Neural crest cell (in vitro differentiated cells): ENCODE results near the gene SUPT20HL1. TPM values are rescaled to one million over a fixed set of nuclear protein-coding genes. Genes with fewer than 3 reads are reported as not detected.
"Not testable (repeated sequence)": the region's sequence is repeated elsewhere in the genome, so short reads cannot be mapped to it uniquely, and the experiment has no call there.

ENCODE experiments used
- DNase-seq: peaks from one replicate; pipeline ENCODE4 v3.0.0; 2021; ENCODE audit warnings: low read depth, mixed read lengths, low spot score
- H3K27ac Mint-ChIP-seq: one replicate; pipeline ENCODE4 v1.8.0; 2021; ENCODE audit warnings: mild to moderate bottlenecking, mixed read lengths; ENCODE audit not compliant: unreplicated experiment
- H3K27me3 Mint-ChIP-seq: 2 replicates; pipeline ENCODE4 v1.8.0; 2021; ENCODE audit warnings: low read depth, mild to moderate bottlenecking, mixed read lengths
- H3K36me3 Mint-ChIP-seq: 2 replicates; pipeline ENCODE4 v1.8.0; 2021; ENCODE audit warnings: low read depth, mild to moderate bottlenecking, mixed read lengths
- H3K4me1 Mint-ChIP-seq: 2 replicates; pipeline ENCODE4 v1.8.0; 2021; ENCODE audit warnings: mixed read lengths
- H3K4me3 Mint-ChIP-seq: one replicate; pipeline ENCODE4 v1.8.0; 2021; ENCODE audit warnings: mild to moderate bottlenecking, mixed read lengths
- H3K9me3 Mint-ChIP-seq: 2 replicates; pipeline ENCODE4 v1.8.0; 2021; ENCODE audit warnings: mixed read lengths
- CTCF ChIP-seq: fragments of 200-600 bp; sonication (generic); conservative IDR thresholded peaks from 2 replicates; pipeline ENCODE4 v1.5.0; 2021; ENCODE audit warnings: antibody characterized with exemption, mild to moderate bottlenecking
- total RNA-seq: library from RNA; stranded (reverse); gene quantifications from 2 replicates; pipeline ENCODE4 v1.2.1, GENCODE V29; 2021

SUPT20HL1 gene
- total RNA-seq, 1 donor from 2014 or later, result not detected

- no peak for TF ChIP-seq CTCF
- DNase-seq, result no peak
These were observed 10.2 kb upstream of the SUPT20HL1 start for GRCh38 chrX:24350217-24350616.

GRCh38 chrX:24355095-24355494, 5.3 kb upstream of the SUPT20HL1 start:
- no peak for TF ChIP-seq CTCF
- H3K4me3 Mint-ChIP-seq, result no peak overlapping the region
- no peak overlapping the region for H3K27ac Mint-ChIP-seq
- peaks cover 3% of the 10 kb centered on the region for H3K9me3 Mint-ChIP-seq
- no peak for DNase-seq
- no peaks in the 10 kb centered on the region for H3K27me3 Mint-ChIP-seq
- no peaks in the 10 kb centered on the region for H3K36me3 Mint-ChIP-seq
- H3K4me1 Mint-ChIP-seq, result no peaks in the 10 kb centered on the region

More at GRCh38 chrX:24350217-24350616, 10.2 kb upstream of the SUPT20HL1 start:
- H3K36me3 Mint-ChIP-seq, result no peaks in the 10 kb centered on the region
- no peaks in the 10 kb centered on the region for H3K4me1 Mint-ChIP-seq
- no peaks in the 10 kb centered on the region for H3K27me3 Mint-ChIP-seq
- H3K27ac Mint-ChIP-seq, result no peak overlapping the region
- H3K4me3 Mint-ChIP-seq, result no peak overlapping the region
- H3K9me3 Mint-ChIP-seq, result no peaks in the 10 kb centered on the region

- no peak for DNase-seq
- H3K4me3 Mint-ChIP-seq, result no peak overlapping the region
- H3K36me3 Mint-ChIP-seq, result no peaks in the 10 kb centered on the region
- H3K27ac Mint-ChIP-seq, result no peak overlapping the region
- no peaks in the 10 kb centered on the region for H3K4me1 Mint-ChIP-seq
- H3K27me3 Mint-ChIP-seq, result no peaks in the 10 kb centered on the region
- TF ChIP-seq CTCF, result no peak
- H3K9me3 Mint-ChIP-seq, result peaks cover 3% of the 10 kb centered on the region
These were observed 3.3 kb upstream of the SUPT20HL1 start for GRCh38 chrX:24357106-24357505.

GRCh38 chrX:24362089-24362745, 1.8 kb downstream of the SUPT20HL1 start:
- not testable (repeated sequence) for H3K9me3 Mint-ChIP-seq, H3K36me3 Mint-ChIP-seq, H3K27ac Mint-ChIP-seq, H3K27me3 Mint-ChIP-seq, DNase-seq, H3K4me3 Mint-ChIP-seq, H3K4me1 Mint-ChIP-seq

- DNase-seq, H3K9me3 Mint-ChIP-seq, H3K27ac Mint-ChIP-seq, H3K4me1 Mint-ChIP-seq, H3K36me3 Mint-ChIP-seq, H3K4me3 Mint-ChIP-seq, H3K27me3 Mint-ChIP-seq: not testable (repeated sequence)
These were observed 3.2 kb downstream of the SUPT20HL1 start for GRCh38 chrX:24363432-24364181.

- Mint-ChIP-seq H3K27me3 (peaks cover 3% of the 10 kb centered on the region), H3K27ac (peak overlapping the region; percentile 27), H3K9me3 (no peaks in the 10 kb centered on the region), H3K36me3 (no peaks in the 10 kb centered on the region), H3K4me3 (no peak overlapping the region), H3K4me1 (peaks cover 9% of the 10 kb centered on the region)
- TF ChIP-seq CTCF, result no peak
- no peak for DNase-seq
These were observed 3.9 kb downstream of the SUPT20HL1 start for GRCh38 chrX:24364326-24364725.
